Brain microvascular endothelial cell (primary cell): Measurements from ENCODE around the gene ANTXR1.

ENCODE experiments used
- DNase-seq: peaks from one replicate; pipeline ENCODE4 v3.0.0-alpha.2; 2020
- H3K27ac ChIP-seq: fragments of 250-450 bp; sonication (Bioruptor Pico); 2 replicates; pipeline ENCODE4 v1.5.1; 2020; ENCODE audit warnings: mild to moderate bottlenecking, moderate library complexity
- H3K27me3 ChIP-seq: fragments of 250-450 bp; sonication (Bioruptor Pico); replicated peaks from 2 replicates; pipeline ENCODE4 v1.5.1; 2020; ENCODE audit warnings: mild to moderate bottlenecking
- H3K36me3 ChIP-seq: fragments of 250-450 bp; sonication (Bioruptor Pico); replicated peaks from 2 replicates; pipeline ENCODE4 v1.5.1; 2020; ENCODE audit warnings: mild to moderate bottlenecking
- H3K4me3 ChIP-seq: 2 replicates; pipeline ENCODE4 v1.5.1; 2011; ENCODE audit warnings: low read depth, mild to moderate bottlenecking, control low read depth, low read length, moderate library complexity
- CTCF ChIP-seq: IDR thresholded peaks from 2 replicates; pipeline ENCODE4 v1.5.1; 2011; ENCODE audit warnings: low read depth, mild to moderate bottlenecking, moderate library complexity, low read length, control low read depth, inconsistent platforms; ENCODE audit errors: missing control alignments
- in situ Hi-C: cut with HindIII; loops from 2 replicates; pipeline ENCODE4 v1.10.0; 2017; ENCODE audit warnings: low sequenced_read_pairs, low pct_ligation_motif_present

The ANTXR1 gene

GRCh38 chr2:69031466-69031865, 18.5 kb downstream of the ANTXR1 start:
- no peak for DNase-seq

GRCh38 chr2:69032336-69032735, 19.4 kb downstream of the ANTXR1 start:
- H3K4me3 ChIP-seq: no peak overlapping the region
- no peak for TF ChIP-seq CTCF
- H3K27ac ChIP-seq: no peak overlapping the region
- DNase-seq: peak; percentile 64
- no peaks in the 10 kb centered on the region for H3K36me3 ChIP-seq
- no peaks in the 10 kb centered on the region for H3K27me3 ChIP-seq
- in situ Hi-C loops: no loop called here

More at GRCh38 chr2:69031466-69031865, 18.5 kb downstream of the ANTXR1 start:
- no peak overlapping the region for H3K4me3 ChIP-seq
- in situ Hi-C loops: no loop called here
- no peaks in the 10 kb centered on the region for H3K36me3 ChIP-seq
- no peak overlapping the region for H3K27ac ChIP-seq
- H3K27me3 ChIP-seq: no peaks in the 10 kb centered on the region
- TF ChIP-seq CTCF: no peak

- H3K27ac ChIP-seq: no peak overlapping the region
- in situ Hi-C loops: no loop called here
These were observed 20.6 kb downstream of the ANTXR1 start for GRCh38 chr2:69033461-69034095.

GRCh38 chr2:69034122-69034521, 21.1 kb downstream of the ANTXR1 start:
- DNase-seq: no peak

More at GRCh38 chr2:69033461-69034095, 20.6 kb downstream of the ANTXR1 start:
- TF ChIP-seq CTCF: no peak
- H3K4me3 ChIP-seq: no peak overlapping the region
- H3K36me3 ChIP-seq: no peaks in the 10 kb centered on the region
- no peak for DNase-seq
- no peaks in the 10 kb centered on the region for H3K27me3 ChIP-seq

GRCh38 chr2:69034845-69035244, 21.9 kb downstream of the ANTXR1 start:
- in situ Hi-C loops: no loop called here
- H3K4me3 ChIP-seq: no peak overlapping the region
- no peak for DNase-seq
- H3K27me3 ChIP-seq: no peaks in the 10 kb centered on the region
- H3K27ac ChIP-seq: no peak overlapping the region
- no peaks in the 10 kb centered on the region for H3K36me3 ChIP-seq
- no peak for TF ChIP-seq CTCF

More at GRCh38 chr2:69034122-69034521, 21.1 kb downstream of the ANTXR1 start:
- Histone ChIP-seq H3K27me3 (no peaks in the 10 kb centered on the region), H3K36me3 (no peaks in the 10 kb centered on the region), H3K4me3 (no peak overlapping the region), H3K27ac (no peak overlapping the region)
- TF ChIP-seq CTCF: no peak
- in situ Hi-C loops: no loop called here

- DNase-seq: peak; percentile 56
- no peaks in the 10 kb centered on the region for H3K27me3 ChIP-seq
- no peak overlapping the region for H3K27ac ChIP-seq
- in situ Hi-C loops: no loop called here
- no peak overlapping the region for H3K4me3 ChIP-seq
- no peak for TF ChIP-seq CTCF
- peaks cover 6% of the 10 kb centered on the region for H3K36me3 ChIP-seq
These were observed 23.9 kb downstream of the ANTXR1 start for GRCh38 chr2:69036926-69037325.
